Mesendoderm (in vitro differentiated cells): ENCODE data around the gene HORMAD2.

Source experiments
- DNase-seq: peaks from one replicate; pipeline ENCODE4 v3.0.0; 2013
- H2AK5ac ChIP-seq: 2 replicates; pipeline ENCODE4 v1.6.1; 2013; ENCODE audit warnings: low read length, inconsistent platforms
- H2BK120ac ChIP-seq: 2 replicates; pipeline ENCODE4 v1.6.1; 2013; ENCODE audit warnings: low read depth, mild to moderate bottlenecking, low read length, moderate library complexity, mixed read lengths
- H2BK15ac ChIP-seq: replicated peaks from 2 replicates; pipeline ENCODE4 v1.6.1; 2013; ENCODE audit warnings: low read depth, mild to moderate bottlenecking, moderate library complexity
- H2BK5ac ChIP-seq: 2 replicates; pipeline ENCODE4 v1.6.1; 2013; ENCODE audit warnings: low read length, inconsistent platforms
- H3K18ac ChIP-seq: 2 replicates; pipeline ENCODE4 v1.6.1; 2013; ENCODE audit warnings: mild to moderate bottlenecking, low read length, mixed read lengths
- H3K23ac ChIP-seq: one replicate; pipeline ENCODE4 v1.6.1; 2013; ENCODE audit warnings: low read length
- H3K27ac ChIP-seq: 2 replicates; pipeline ENCODE4 v1.5.1; 2013; ENCODE audit warnings: low read depth, mild to moderate bottlenecking, inconsistent platforms, low read length, moderate library complexity
- H3K27me3 ChIP-seq: 2 replicates; pipeline ENCODE4 v1.6.1; 2013; ENCODE audit warnings: low read length, control low read depth, mild to moderate bottlenecking, inconsistent platforms; ENCODE audit not compliant: insufficient read depth, poor library complexity
- H3K36me3 ChIP-seq: 2 replicates; pipeline ENCODE4 v1.6.1; 2013; ENCODE audit warnings: low read length, inconsistent platforms; ENCODE audit not compliant: control insufficient read depth, insufficient read depth
- H3K4ac ChIP-seq: one replicate; pipeline ENCODE4 v1.6.1; 2013; ENCODE audit warnings: low read depth, mild to moderate bottlenecking, low read length, moderate library complexity
- H3K4me1 ChIP-seq: 2 replicates; pipeline ENCODE4 v1.6.1; 2013; ENCODE audit warnings: low read depth, low read length, inconsistent platforms; ENCODE audit not compliant: control insufficient read depth
- H3K4me2 ChIP-seq: 2 replicates; pipeline ENCODE4 v1.6.1; 2013; ENCODE audit warnings: low read length
- H3K4me3 ChIP-seq: 2 replicates; pipeline ENCODE4 v1.5.1; 2013; ENCODE audit warnings: mild to moderate bottlenecking, low read length
- H3K56ac ChIP-seq: one replicate; pipeline ENCODE4 v1.6.1; 2013; ENCODE audit warnings: low read length
- H3K79me1 ChIP-seq: 2 replicates; pipeline ENCODE4 v1.6.1; 2013; ENCODE audit warnings: low read length, inconsistent platforms
- H3K79me2 ChIP-seq: 2 replicates; pipeline ENCODE4 v1.6.1; 2013; ENCODE audit warnings: mild to moderate bottlenecking, low read length; ENCODE audit not compliant: control insufficient read depth, insufficient read depth
- H3K9ac ChIP-seq: 2 replicates; pipeline ENCODE4 v1.6.1; 2013; ENCODE audit warnings: low read length, inconsistent platforms
- H4K5ac ChIP-seq: one replicate; pipeline ENCODE4 v1.6.1; 2013; ENCODE audit warnings: low read length
- H4K8ac ChIP-seq: one replicate; pipeline ENCODE4 v1.6.1; 2013; ENCODE audit warnings: low read depth, mild to moderate bottlenecking, control low read depth, low read length, moderate library complexity
- WGBS: extraction: QIAGEN DNeasy Blood & Tissue Kit; methylation state at CpG from one replicate; pipeline ENCODE4 v1.1.7; 2013; ENCODE audit warnings: low lambda C conversion rate, missing lambda C conversion rate; ENCODE audit not compliant: insufficient coverage; ENCODE audit errors: extremely low coverage; 5-methylcytosine and 5-hydroxymethylcytosine counted together

Gene HORMAD2

DNA sequence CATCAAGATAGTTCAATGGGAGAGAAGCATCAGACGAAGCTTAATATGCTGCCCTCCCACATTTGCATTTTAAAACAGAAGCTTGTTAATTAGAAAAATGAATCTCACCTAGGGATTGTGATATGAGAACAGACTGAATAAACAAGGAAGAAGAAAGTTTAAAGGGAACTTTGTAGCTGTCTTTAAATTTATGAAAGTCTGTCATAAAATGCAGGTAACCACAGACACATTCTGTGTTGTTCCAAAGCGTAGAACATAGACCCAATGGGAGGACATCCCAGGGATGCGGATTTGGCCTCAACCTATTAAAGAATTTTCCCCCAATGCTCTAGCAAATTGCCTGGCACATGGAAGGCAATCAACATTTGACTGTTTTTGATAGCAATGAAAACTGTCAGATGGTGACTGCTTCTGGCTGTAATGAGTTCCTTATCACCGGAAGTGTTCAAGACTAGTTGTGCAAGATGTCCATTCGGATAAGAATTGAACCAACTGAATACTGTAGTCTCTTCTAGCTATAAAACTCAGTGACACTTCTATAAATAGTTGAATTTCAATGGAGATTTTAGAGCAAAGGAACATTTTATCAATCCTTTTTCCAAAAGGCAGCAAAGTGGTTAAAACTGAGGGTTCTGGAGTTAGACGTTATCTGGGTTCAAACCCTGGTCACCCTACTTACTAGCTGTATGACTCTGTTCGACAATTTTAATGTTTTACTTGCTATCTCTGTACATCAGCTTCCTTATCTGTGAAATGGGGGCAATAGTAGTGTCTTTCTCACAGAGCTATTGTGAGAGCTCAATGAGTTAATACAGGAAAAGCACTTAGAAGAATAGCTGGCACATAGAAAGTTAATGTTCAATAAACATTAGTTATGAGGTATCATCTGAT is 101.4 kb downstream of the HORMAD2 start:
- Histone ChIP-seq H2AK5ac (no peak overlapping the region), H3K27ac (no peak overlapping the region), H2BK5ac (no peak overlapping the region), H4K5ac (no peak overlapping the region), H2BK15ac (no peak overlapping the region), H4K8ac (no peak overlapping the region), H2BK120ac (no peak overlapping the region), H3K9ac (no peak overlapping the region), H3K36me3 (no peaks in the 10 kb centered on the region), H3K4me2 (no peak overlapping the region), H3K27me3 (no peaks in the 10 kb centered on the region), H3K18ac (no peak overlapping the region), H3K56ac (no peak overlapping the region), H3K23ac (no peak overlapping the region), H3K79me1 (no peaks in the 10 kb centered on the region), H3K4me3 (no peak overlapping the region), H3K4ac (no peak overlapping the region), H3K79me2 (no peaks in the 10 kb centered on the region), H3K4me1 (no peaks in the 10 kb centered on the region)
- DNase-seq: no peak
- WGBS: no CpG with 5 or more reads among the region's 7 CpGs

DNA sequence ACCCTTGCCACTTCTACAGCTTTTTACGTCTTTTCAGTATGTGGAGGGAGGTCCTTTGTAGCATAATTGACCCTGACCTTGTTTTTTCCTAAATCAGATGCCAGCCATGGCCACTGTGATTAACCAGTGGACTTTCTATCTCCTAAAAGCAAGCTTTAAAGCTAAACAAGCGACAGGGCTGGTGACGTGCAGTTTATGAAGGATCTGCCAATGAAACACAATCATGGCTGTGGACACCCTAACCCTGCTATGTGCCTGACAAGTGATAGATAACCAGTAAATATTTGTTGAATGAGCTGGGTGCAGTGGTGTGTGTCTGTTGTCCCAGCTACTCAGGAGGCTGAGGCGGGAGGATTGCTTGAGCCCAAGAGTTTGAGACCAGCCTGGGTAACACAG is 102.1 kb downstream of the HORMAD2 start:
- Histone ChIP-seq H2BK15ac (no peak overlapping the region), H3K4ac (no peak overlapping the region), H2BK5ac (no peak overlapping the region), H3K79me1 (no peaks in the 10 kb centered on the region), H4K5ac (no peak overlapping the region), H3K79me2 (no peaks in the 10 kb centered on the region), H3K36me3 (no peaks in the 10 kb centered on the region), H3K56ac (no peak overlapping the region), H3K23ac (no peak overlapping the region), H2BK120ac (no peak overlapping the region), H3K27ac (no peak overlapping the region), H2AK5ac (no peak overlapping the region), H3K27me3 (no peaks in the 10 kb centered on the region), H4K8ac (no peak overlapping the region), H3K4me2 (no peak overlapping the region), H3K9ac (no peak overlapping the region), H3K4me3 (no peak overlapping the region), H3K18ac (no peak overlapping the region), H3K4me1 (no peaks in the 10 kb centered on the region)
- DNase-seq: no peak
- WGBS: no CpG with 5 or more reads among the region's 4 CpGs

GRCh38 chr22:30182815-30183214 is 102.6 kb downstream of the HORMAD2 start:
- Histone ChIP-seq H3K4me1 (no peaks in the 10 kb centered on the region), H2BK15ac (no peak overlapping the region), H3K18ac (no peak overlapping the region), H3K4me2 (no peak overlapping the region), H3K4ac (no peak overlapping the region), H3K9ac (no peak overlapping the region), H3K79me2 (no peaks in the 10 kb centered on the region), H3K23ac (no peak overlapping the region), H2BK5ac (no peak overlapping the region), H2BK120ac (no peak overlapping the region), H4K8ac (no peak overlapping the region), H3K4me3 (no peak overlapping the region), H3K27ac (no peak overlapping the region), H3K27me3 (no peaks in the 10 kb centered on the region), H3K56ac (no peak overlapping the region), H2AK5ac (no peak overlapping the region), H4K5ac (no peak overlapping the region), H3K79me1 (no peaks in the 10 kb centered on the region), H3K36me3 (no peaks in the 10 kb centered on the region)
- 100% methylated on average over 1 of the region's 4 CpGs for WGBS
- no peak for DNase-seq

DNA sequence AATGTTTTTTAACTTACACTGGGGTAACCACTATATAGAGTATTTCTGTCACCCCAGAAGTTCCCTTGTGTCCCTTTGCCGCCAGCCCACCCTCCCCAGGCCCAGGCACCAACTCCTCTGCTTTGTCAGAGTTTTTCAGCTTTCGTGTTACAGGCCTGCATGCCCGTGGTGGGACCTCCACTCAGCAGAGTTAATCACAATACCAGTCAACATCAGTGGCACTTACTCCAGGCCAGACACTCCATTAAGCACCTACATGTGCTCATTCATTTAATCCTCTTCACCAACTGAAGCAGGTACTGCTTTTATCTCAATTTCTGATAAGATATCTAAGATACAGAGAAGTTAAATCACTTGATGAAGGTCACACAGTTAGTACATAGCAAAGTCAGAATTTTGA is 103.0 kb downstream of the HORMAD2 start:
- H3K4me1 ChIP-seq: no peaks in the 10 kb centered on the region
- peak; percentile 68 for DNase-seq
- no peak overlapping the region for H3K4me3 ChIP-seq
- H3K18ac ChIP-seq: no peak overlapping the region
- H2BK5ac ChIP-seq: no peak overlapping the region
- no peak overlapping the region for H4K5ac ChIP-seq
- no peak overlapping the region for H3K4me2 ChIP-seq
- H3K56ac ChIP-seq: no peak overlapping the region
- no peak overlapping the region for H3K4ac ChIP-seq
- H4K8ac ChIP-seq: no peak overlapping the region
- no peak overlapping the region for H3K23ac ChIP-seq
- no peak overlapping the region for H3K27ac ChIP-seq
- H3K79me2 ChIP-seq: no peaks in the 10 kb centered on the region
- no peak overlapping the region for H3K9ac ChIP-seq
- no peaks in the 10 kb centered on the region for H3K36me3 ChIP-seq
- H2AK5ac ChIP-seq: no peak overlapping the region
- no peak overlapping the region for H2BK120ac ChIP-seq
- no CpG with 5 or more reads among the region's 3 CpGs for WGBS
- H3K79me1 ChIP-seq: no peaks in the 10 kb centered on the region
- H3K27me3 ChIP-seq: no peaks in the 10 kb centered on the region
- H2BK15ac ChIP-seq: no peak overlapping the region

DNA sequence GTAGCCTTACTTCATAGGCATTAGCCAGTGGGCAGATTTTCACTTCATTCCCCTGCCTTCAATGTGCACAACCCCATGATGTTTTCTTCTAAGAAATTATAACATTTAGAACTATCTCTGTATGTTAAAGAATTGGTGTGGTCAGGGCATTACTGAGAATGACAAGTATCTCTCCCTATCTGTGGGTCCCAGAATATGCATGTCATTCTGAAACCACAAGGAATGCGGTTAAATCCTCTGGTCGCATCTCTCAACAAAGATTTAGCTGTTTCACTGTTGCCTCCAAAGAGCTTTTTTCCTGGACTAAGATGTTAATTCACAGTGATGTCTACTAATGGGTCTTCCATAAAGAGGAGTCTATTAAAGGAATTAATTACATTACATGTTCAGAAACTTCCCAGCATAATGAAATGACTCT is 103.6 kb downstream of the HORMAD2 start:
- H2AK5ac ChIP-seq: no peak overlapping the region
- H2BK15ac ChIP-seq: no peak overlapping the region
- H3K27ac ChIP-seq: no peak overlapping the region
- WGBS: no CpG with 5 or more reads among the region's 2 CpGs
- H2BK5ac ChIP-seq: no peak overlapping the region
- H3K79me2 ChIP-seq: no peaks in the 10 kb centered on the region
- peak; percentile 62 for DNase-seq
- H3K4me2 ChIP-seq: no peak overlapping the region
- no peak overlapping the region for H4K5ac ChIP-seq
- no peak overlapping the region for H2BK120ac ChIP-seq
- no peak overlapping the region for H3K9ac ChIP-seq
- H3K4me1 ChIP-seq: no peaks in the 10 kb centered on the region
- H3K36me3 ChIP-seq: no peaks in the 10 kb centered on the region
- no peak overlapping the region for H3K18ac ChIP-seq
- H3K56ac ChIP-seq: no peak overlapping the region
- H3K4me3 ChIP-seq: no peak overlapping the region
- no peak overlapping the region for H4K8ac ChIP-seq
- no peaks in the 10 kb centered on the region for H3K79me1 ChIP-seq
- no peak overlapping the region for H3K4ac ChIP-seq
- H3K23ac ChIP-seq: no peak overlapping the region
- no peaks in the 10 kb centered on the region for H3K27me3 ChIP-seq

GRCh38 chr22:30185129-30185528 is 104.9 kb downstream of the HORMAD2 start:
- H3K4me2 ChIP-seq: no peak overlapping the region
- H2BK15ac ChIP-seq: no peak overlapping the region
- no peaks in the 10 kb centered on the region for H3K36me3 ChIP-seq
- no peak overlapping the region for H3K4ac ChIP-seq
- H2BK120ac ChIP-seq: no peak overlapping the region
- H3K9ac ChIP-seq: no peak overlapping the region
- H2AK5ac ChIP-seq: no peak overlapping the region
- H3K79me2 ChIP-seq: no peaks in the 10 kb centered on the region
- H4K5ac ChIP-seq: no peak overlapping the region
- H3K23ac ChIP-seq: no peak overlapping the region
- no peak overlapping the region for H3K56ac ChIP-seq
- H3K4me3 ChIP-seq: no peak overlapping the region
- H3K27me3 ChIP-seq: no peaks in the 10 kb centered on the region
- no CpG with 5 or more reads among the region's 5 CpGs for WGBS
- no peak for DNase-seq
- H2BK5ac ChIP-seq: no peak overlapping the region
- H3K27ac ChIP-seq: no peak overlapping the region
- H3K4me1 ChIP-seq: no peaks in the 10 kb centered on the region
- H3K18ac ChIP-seq: no peak overlapping the region
- H4K8ac ChIP-seq: no peak overlapping the region
- no peaks in the 10 kb centered on the region for H3K79me1 ChIP-seq
